ENCODE data around the gene FFAR4.
"Not testable (repeated sequence)": the region's sequence is repeated elsewhere in the genome, so short reads cannot be mapped to it uniquely, and the experiment has no call there.

GRCh38 chr10:93546995-93547394 is 19.5 kb upstream of the FFAR4 start:
- not testable (repeated sequence) for TF ChIP-seq POLR2A (IDR thresholded peaks at IDR 0.05; ENCODE audit: low read length); GATA1 (IDR thresholded peaks at IDR 0.05; ENCODE audit: low read depth, low read length)
